Naive thymus-derived CD8-positive, alpha-beta T cell (primary cell): ENCODE measurements around the gene RPL13. TPM values are rescaled to one million over a fixed set of nuclear protein-coding genes. Genes with fewer than 3 reads are reported as not detected.

Experiments used
- ATAC-seq, 2 donors: fragments of 150-1000 bp; cut with Tn5 transposase in 1 of 2; sonication (Bioruptor Pico), chemical (Tn5 transposase) in 1 of 2; 1 replicate in 1 of 2; 2 replicates in 1 of 2; pipeline ENCODE4 v1.10.0; 2021; ENCODE audit warnings: mild to moderate bottlenecking in 2 of 2, moderate library complexity in 2 of 2
- POLR2A ChIA-PET: fragments of 350-600 bp; sonication (Branson Sonifier 250); formaldehyde crosslinking; loops from one replicate; lab custom pipeline; 2021; ENCODE audit warnings: antibody characterized with exemption; lab: Charles Lee
- DNase-seq, 10 donors: peaks; one replicate each; pipeline versions ENCODE4 v3.0.0 to v3.0.0-alpha.2; 2020 to 2022
- H3K27ac Mint-ChIP-seq, 10 donors: one replicate each; pipeline ENCODE4 v1.8.0; 2020 to 2022; ENCODE audit warnings: mild to moderate bottlenecking in 10 of 10, mixed read lengths in 10 of 10, moderate library complexity in 4 of 10, inconsistent platforms in 1 of 10
- H3K27me3 Mint-ChIP-seq, 5 donors: one replicate each; pipeline ENCODE4 v1.8.0; 2021 to 2022; ENCODE audit warnings: mixed read lengths in 5 of 5
- H3K36me3 Mint-ChIP-seq, 3 donors: one replicate each; pipeline ENCODE4 v1.8.0; 2020 to 2022; ENCODE audit warnings: mixed read lengths in 3 of 3, mild to moderate bottlenecking in 2 of 3, inconsistent platforms in 1 of 3
- H3K4me1 Mint-ChIP-seq, 4 donors: one replicate each; pipeline ENCODE4 v1.8.0; 2021 to 2022; ENCODE audit warnings: mixed read lengths in 4 of 4
- H3K4me3 Mint-ChIP-seq, 10 donors: one replicate each; pipeline ENCODE4 v1.8.0; 2020 to 2022; ENCODE audit warnings: mild to moderate bottlenecking in 10 of 10, mixed read lengths in 10 of 10, moderate library complexity in 6 of 10, inconsistent platforms in 1 of 10
- H3K9me3 Mint-ChIP-seq, 9 donors: one replicate each; pipeline ENCODE4 v1.8.0; 2020 to 2022; ENCODE audit warnings: mixed read lengths in 9 of 9, mild to moderate bottlenecking in 3 of 9, inconsistent platforms in 1 of 9, moderate library complexity in 1 of 9
- polyA plus RNA-seq, 3 donors: library from polyadenylated mRNA; unstranded; fragments of 300-500 nt; fragmentation: Illumina TruSeq; gene quantifications; one replicate each; pipeline ENCODE4 v1.2.3, GENCODE V29; 2021
- total RNA-seq, 8 experiments: library from RNA in 2 of 8; stranded (reverse) in 2 of 8; gene quantifications; one replicate each; pipeline ENCODE4 v1.2.3 and lab custom pipeline; 2021 to 2026

RPL13 gene
- total and polyA plus RNA-seq, 5 experiments from 2014 or later = 5,034 to 7,902 (median 5,103) TPM

GRCh38 chr16:89531821-89532526 is 28.5 kb upstream of the RPL13 start:
- peaks cover 0 to 55% (median 11%) of the 10 kb centered on the region in 3 donors for H3K36me3 Mint-ChIP-seq
- POLR2A ChIA-PET = interaction anchor here (1.9 kb wide), 1 partner anchor 43 kb away, joined by 9 read pairs; no protein-coding TSS in a partner anchor

GRCh38 chr16:89534252-89534756 is 26.2 kb upstream of the RPL13 start:
- H3K4me3 Mint-ChIP-seq = peak overlapping the region; percentile 36 to 80 (median 70)

More at GRCh38 chr16:89531821-89532526, 28.5 kb upstream of the RPL13 start:
- H3K27ac Mint-ChIP-seq = peak overlapping the region in 3 of 10 donors; percentile 25 to 52 (median 40)
- DNase-seq (no peak), ATAC-seq (no peak)
- H3K9me3 Mint-ChIP-seq = no peaks in the 10 kb centered on the region
- peaks cover 7 to 23% (median 22%) of the 10 kb centered on the region in 4 donors for H3K4me1 Mint-ChIP-seq
- H3K27me3 Mint-ChIP-seq = no peaks in the 10 kb centered on the region
- no peak overlapping the region for H3K4me3 Mint-ChIP-seq

GRCh38 chr16:89536371-89536770 is 24.1 kb upstream of the RPL13 start:
- peaks cover 7 to 25% (median 23%) of the 10 kb centered on the region in 4 donors for H3K4me1 Mint-ChIP-seq
- POLR2A ChIA-PET = interaction anchor here (0.9 to 1.1 kb wide), 2 partner anchors 10 to 13 kb away, joined by 4 read pairs; no protein-coding TSS in a partner anchor
- H3K4me3 Mint-ChIP-seq = no peak overlapping the region
- H3K27me3 Mint-ChIP-seq = no peaks in the 10 kb centered on the region
- peaks cover 0 to 35% (median 0%) of the 10 kb centered on the region in 3 donors for H3K36me3 Mint-ChIP-seq
- DNase-seq (no peak), ATAC-seq (no peak)
- H3K27ac Mint-ChIP-seq = peak overlapping the region in 7 of 10 donors; percentile 35 to 91 (median 62)
- no peaks in the 10 kb centered on the region for H3K9me3 Mint-ChIP-seq

More at GRCh38 chr16:89534252-89534756, 26.2 kb upstream of the RPL13 start:
- POLR2A ChIA-PET = interaction anchor here (0.5 to 2.6 kb wide), 13 partner anchors 13 to 289 kb away, joined by 3 to 19 read pairs (median 5); partner anchors contain the start of genes ANKRD11, RPL13 and SPG7
- Mint-ChIP-seq H3K27ac (peak overlapping the region; percentile 84 to 98 (median 94)), H3K9me3 (no peaks in the 10 kb centered on the region), H3K4me1 (peaks cover 7 to 23% (median 22%) of the 10 kb centered on the region in 4 donors), H3K36me3 (peaks cover 0 to 43% (median 3%) of the 10 kb centered on the region in 3 donors), H3K27me3 (no peaks in the 10 kb centered on the region)
- ATAC-seq = peak; percentile 93 to 96
- peak in 9 of 10 donors; percentile 36 to 81 (median 56) for DNase-seq

DNA sequence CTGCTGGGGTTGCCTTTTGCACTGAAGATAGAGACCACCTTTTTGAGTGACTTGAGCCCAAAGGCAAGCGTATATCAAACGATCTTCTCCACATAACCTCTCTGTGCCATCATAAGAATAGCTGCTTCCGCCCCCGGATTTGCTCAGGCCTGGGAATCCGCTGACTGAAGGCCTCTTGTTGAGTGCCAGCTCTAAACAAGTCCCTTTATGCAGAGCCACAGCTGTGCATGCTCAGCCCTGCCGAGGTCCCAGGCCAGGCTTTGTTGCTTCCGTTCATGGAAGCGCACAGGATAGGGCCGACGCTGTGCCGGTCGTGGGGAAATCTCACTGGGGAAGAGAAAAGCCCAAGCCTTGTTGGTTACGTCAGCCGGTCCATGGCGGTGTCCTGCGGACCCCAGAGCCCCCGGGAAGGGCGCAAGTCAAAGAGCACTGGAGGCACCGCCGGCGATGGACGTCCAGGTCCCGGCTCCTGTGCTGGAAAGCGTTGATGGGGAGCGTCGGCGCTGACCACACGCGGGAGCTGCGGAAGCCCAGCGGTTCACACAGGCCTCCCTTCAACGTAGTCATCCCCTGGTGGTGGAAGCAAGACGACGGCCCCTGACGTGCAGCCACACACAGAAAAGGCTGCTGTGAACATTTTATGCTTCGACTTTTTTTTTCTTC is 23.5 kb upstream of the RPL13 start:
- peak overlapping the region in 2 of 10 donors; percentile 18 to 24 for H3K4me3 Mint-ChIP-seq
- no peaks in the 10 kb centered on the region for H3K27me3 Mint-ChIP-seq
- peaks cover 7 to 26% (median 23%) of the 10 kb centered on the region in 4 donors for H3K4me1 Mint-ChIP-seq
- no peak for ATAC-seq
- POLR2A ChIA-PET = interaction anchor here (0.9 to 1.9 kb wide), 3 partner anchors 9 to 29 kb away, joined by 4 to 6 read pairs (median 4); partner anchors contain the start of gene SPG7
- peaks cover 0 to 31% (median 0%) of the 10 kb centered on the region in 3 donors for H3K36me3 Mint-ChIP-seq
- no peaks in the 10 kb centered on the region for H3K9me3 Mint-ChIP-seq
- H3K27ac Mint-ChIP-seq = peak overlapping the region; percentile 13 to 91 (median 50)
- no peak for DNase-seq

DNA sequence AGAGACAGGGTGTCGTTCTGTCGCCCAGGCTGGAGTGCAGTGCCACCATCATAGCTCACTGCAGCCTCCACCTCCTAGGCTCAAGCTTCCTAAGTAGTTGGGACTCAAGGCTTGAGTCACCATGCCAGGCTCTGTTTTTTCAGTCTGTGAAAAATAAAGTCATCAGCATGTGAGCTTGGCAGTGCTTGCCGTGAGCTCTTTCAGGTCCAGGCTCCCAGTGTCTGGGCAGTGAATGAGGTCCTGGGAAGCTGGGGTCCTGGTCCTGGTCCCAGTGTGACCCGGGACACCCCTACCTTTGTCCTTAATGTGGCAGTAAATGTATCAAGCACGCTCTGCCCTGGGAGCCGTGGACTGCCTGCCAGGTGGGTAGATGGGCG is 22.9 kb upstream of the RPL13 start:
- Mint-ChIP-seq H3K27me3 (no peaks in the 10 kb centered on the region), H3K4me3 (no peak overlapping the region), H3K27ac (peak overlapping the region in 7 of 10 donors; percentile 21 to 71 (median 35)), H3K9me3 (no peaks in the 10 kb centered on the region), H3K4me1 (peaks cover 7 to 26% (median 22%) of the 10 kb centered on the region in 4 donors), H3K36me3 (peaks cover 0 to 30% (median 0%) of the 10 kb centered on the region in 3 donors)
- POLR2A ChIA-PET = interaction anchor here (1.1 to 1.9 kb wide), 2 partner anchors 8 to 30 kb away, joined by 4 to 6 read pairs; partner anchors contain the start of gene SPG7
- DNase-seq (no peak), ATAC-seq (no peak)

- no peak overlapping the region for H3K4me3 Mint-ChIP-seq
- no peaks in the 10 kb centered on the region for H3K27me3 Mint-ChIP-seq
- POLR2A ChIA-PET = interaction anchor here (1.9 kb wide), 1 partner anchor 31 kb away, joined by 6 read pairs; the partner anchor contains the start of gene SPG7
- peaks cover 0 to 27% (median 0%) of the 10 kb centered on the region in 3 donors for H3K36me3 Mint-ChIP-seq
- no peak for DNase-seq
- H3K27ac Mint-ChIP-seq = peak overlapping the region in 7 of 10 donors; percentile 10 to 82 (median 59)
- no peak for ATAC-seq
- H3K4me1 Mint-ChIP-seq = peaks cover 7 to 27% (median 22%) of the 10 kb centered on the region in 4 donors
- no peaks in the 10 kb centered on the region for H3K9me3 Mint-ChIP-seq
Observed at GRCh38 chr16:89538286-89538685, 22.2 kb upstream of the RPL13 start.

DNA sequence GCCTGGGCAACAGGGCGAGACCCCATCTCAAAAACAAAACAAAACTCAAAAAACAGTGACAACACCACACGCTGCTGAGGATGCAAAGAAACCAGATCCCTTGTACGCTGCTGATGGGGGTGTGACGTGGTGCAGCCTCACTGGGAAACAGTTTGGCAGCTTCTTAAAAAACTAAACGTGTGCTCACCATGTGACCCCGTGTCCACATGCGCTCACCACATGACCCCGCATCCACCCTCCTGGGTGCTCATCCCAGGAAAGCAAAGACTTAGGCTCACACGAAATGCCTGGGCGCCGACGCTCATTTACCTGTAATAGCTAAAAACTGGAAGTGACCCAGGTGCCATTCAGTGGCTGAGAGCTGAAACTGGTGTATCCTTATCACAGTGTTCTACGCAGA is 19.9 kb upstream of the RPL13 start:
- Mint-ChIP-seq H3K4me3 (peak overlapping the region in 1 of 10 donors; percentile 29), H3K27ac (peak overlapping the region in 3 of 10 donors; percentile 40 to 56 (median 43)), H3K36me3 (peaks cover 0 to 24% (median 0%) of the 10 kb centered on the region in 3 donors), H3K27me3 (no peaks in the 10 kb centered on the region), H3K9me3 (no peaks in the 10 kb centered on the region), H3K4me1 (peaks cover 0 to 5% (median 0%) of the 10 kb centered on the region in 4 donors)
- DNase-seq = no peak
- no peak for ATAC-seq
- POLR2A ChIA-PET = interaction anchor here (1.1 to 1.5 kb wide), 3 partner anchors 9 to 31 kb away, joined by 3 to 4 read pairs (median 3); no protein-coding TSS in a partner anchor

DNA sequence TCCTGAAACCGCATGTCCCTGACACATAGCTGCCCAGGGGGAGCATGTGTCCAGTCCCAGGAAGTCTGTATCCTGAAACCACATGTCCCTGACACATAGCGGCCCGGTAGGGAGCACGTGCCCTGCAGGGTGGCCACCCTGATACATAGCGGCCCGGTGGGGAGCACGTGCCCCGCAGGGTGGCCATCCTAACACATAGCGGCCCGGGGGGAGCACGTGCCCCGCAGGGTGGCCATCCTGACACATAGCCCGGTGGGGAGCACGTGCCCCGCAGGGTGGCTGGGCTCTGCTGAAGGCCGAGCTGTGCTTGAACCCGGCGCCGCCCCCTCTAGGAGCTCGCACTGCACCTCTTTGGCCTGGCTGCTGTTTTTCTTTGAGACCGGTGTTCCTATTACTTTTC is 18.7 kb upstream of the RPL13 start:
- Mint-ChIP-seq H3K36me3 (peaks cover 0 to 35% (median 2%) of the 10 kb centered on the region in 3 donors), H3K9me3 (no peaks in the 10 kb centered on the region), H3K27ac (peak overlapping the region in 1 of 10 donors; percentile 47), H3K4me1 (peaks cover 0 to 5% (median 0%) of the 10 kb centered on the region in 4 donors), H3K4me3 (no peak overlapping the region), H3K27me3 (no peaks in the 10 kb centered on the region)
- ATAC-seq (no peak), DNase-seq (no peak)
- POLR2A ChIA-PET = interaction anchor here (2.2 kb wide), 1 partner anchor 16 kb away, joined by 8 read pairs; no protein-coding TSS in a partner anchor

DNA sequence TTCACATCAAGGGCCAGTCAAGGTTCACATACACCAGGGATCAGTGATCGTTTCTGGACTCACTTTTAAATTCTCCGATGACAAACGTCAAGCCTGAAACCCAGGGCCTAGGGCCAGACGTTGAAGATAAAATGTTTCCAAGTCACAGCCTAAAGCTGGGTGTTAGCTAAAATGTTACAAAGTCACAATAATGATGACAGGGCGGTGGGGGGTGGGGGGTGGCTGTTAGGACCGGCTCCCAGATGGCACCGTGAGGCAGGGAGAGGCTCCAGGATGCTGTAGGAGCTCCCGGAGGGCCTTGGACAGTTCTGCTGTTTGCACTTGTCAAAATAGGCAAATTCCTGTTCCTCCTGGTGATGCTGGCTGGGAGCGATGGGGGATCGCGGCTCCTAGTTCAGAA is 16.4 kb upstream of the RPL13 start:
- Mint-ChIP-seq H3K4me3 (no peak overlapping the region), H3K27ac (no peak overlapping the region), H3K9me3 (no peaks in the 10 kb centered on the region), H3K4me1 (peaks cover 3 to 17% (median 8%) of the 10 kb centered on the region in 4 donors), H3K27me3 (no peaks in the 10 kb centered on the region), H3K36me3 (peaks cover 0 to 37% (median 5%) of the 10 kb centered on the region in 3 donors)
- POLR2A ChIA-PET = no interaction called here
- ATAC-seq = no peak
- no peak for DNase-seq

- no peaks in the 10 kb centered on the region for H3K27me3 Mint-ChIP-seq
- H3K9me3 Mint-ChIP-seq = no peaks in the 10 kb centered on the region
- no peak for ATAC-seq
- peak overlapping the region in 1 of 10 donors; percentile 53 for H3K27ac Mint-ChIP-seq
- H3K36me3 Mint-ChIP-seq = peaks cover 0 to 42% (median 5%) of the 10 kb centered on the region in 3 donors
- H3K4me1 Mint-ChIP-seq = peaks cover 9 to 22% (median 14%) of the 10 kb centered on the region in 4 donors
- POLR2A ChIA-PET = no interaction called here
- H3K4me3 Mint-ChIP-seq = no peak overlapping the region
- no peak for DNase-seq
Observed at GRCh38 chr16:89544713-89545043, 15.8 kb upstream of the RPL13 start.

- Mint-ChIP-seq H3K4me1 (peaks cover 9 to 28% (median 19%) of the 10 kb centered on the region in 4 donors), H3K27ac (no peak overlapping the region), H3K9me3 (no peaks in the 10 kb centered on the region), H3K36me3 (peaks cover 0 to 44% (median 5%) of the 10 kb centered on the region in 3 donors), H3K4me3 (no peak overlapping the region), H3K27me3 (no peaks in the 10 kb centered on the region)
- ATAC-seq (no peak), DNase-seq (no peak)
- POLR2A ChIA-PET = interaction anchor here (0.5 to 1.0 kb wide), 4 partner anchors 8 to 245 kb away, joined by 3 to 7 read pairs (median 4); no protein-coding TSS in a partner anchor
Observed at GRCh38 chr16:89545044-89545830, 15.2 kb upstream of the RPL13 start.
